H9 (cell line): Measurements from ENCODE around the gene IL1RAPL2. TPM values are rescaled to one million over a fixed set of nuclear protein-coding genes. Genes with fewer than 3 reads are reported as not detected.

ENCODE experiments used
- DNase-seq: peaks from one replicate; pipeline ENCODE4 v3.0.0-alpha.2; 2017
- H2AFZ ChIP-seq: one replicate; pipeline ENCODE4 v1.6.1; 2013; ENCODE audit warnings: mild to moderate bottlenecking, low read length, control low read depth, moderate library complexity
- H2AK5ac ChIP-seq: 2 replicates; pipeline ENCODE4 v1.6.1; 2013; ENCODE audit warnings: low read length, control low read depth, mixed read lengths; ENCODE audit not compliant: insufficient read length
- H2BK120ac ChIP-seq: one replicate; pipeline ENCODE4 v1.6.1; 2013; ENCODE audit warnings: low read depth, mild to moderate bottlenecking, low read length, control low read depth, inconsistent platforms; ENCODE audit not compliant: poor library complexity, severe bottlenecking
- H2BK12ac ChIP-seq: 2 replicates; pipeline ENCODE4 v1.6.1; 2013; ENCODE audit warnings: low read length, control low read depth, mixed read lengths, low read depth; ENCODE audit not compliant: insufficient read length
- H2BK15ac ChIP-seq: 2 replicates; pipeline ENCODE4 v1.6.1; 2013; ENCODE audit warnings: low read depth, low read length, control low read depth
- H2BK20ac ChIP-seq: one replicate; pipeline ENCODE4 v1.6.1; 2013; ENCODE audit warnings: low read depth, mild to moderate bottlenecking, low read length, control low read depth, inconsistent platforms; ENCODE audit not compliant: poor library complexity, severe bottlenecking
- H2BK5ac ChIP-seq: 2 replicates; pipeline ENCODE4 v1.6.1; 2013; ENCODE audit warnings: low read length, control low read depth, mixed read lengths; ENCODE audit not compliant: insufficient read length
- H3K14ac ChIP-seq: 2 replicates; pipeline ENCODE4 v1.6.1; 2013; ENCODE audit warnings: low read length, control low read depth; ENCODE audit not compliant: insufficient read depth
- H3K18ac ChIP-seq: 2 replicates; pipeline ENCODE4 v1.6.1; 2013; ENCODE audit warnings: low read depth, mild to moderate bottlenecking, mixed read lengths, low read length, control low read depth; ENCODE audit not compliant: insufficient read length
- H3K23ac ChIP-seq: 2 replicates; pipeline ENCODE4 v1.6.1; 2013; ENCODE audit warnings: low read length, control low read depth, mixed read lengths, low read depth; ENCODE audit not compliant: insufficient read length
- H3K23me2 ChIP-seq: 2 replicates; pipeline ENCODE4 v1.6.1; 2013; ENCODE audit warnings: low read depth, mild to moderate bottlenecking, mixed read lengths, low read length, control low read depth; ENCODE audit not compliant: insufficient read length, poor library complexity, severe bottlenecking
- H3K27ac ChIP-seq: 2 replicates; pipeline ENCODE4 v1.5.1; 2013; ENCODE audit warnings: low read length, control low read depth, mixed read lengths, low read depth; ENCODE audit not compliant: insufficient read length
- H3K27me3 ChIP-seq: 2 replicates; pipeline ENCODE4 v1.6.1; 2013; ENCODE audit warnings: low read length, control low read depth, inconsistent platforms; ENCODE audit not compliant: insufficient read depth
- H3K4ac ChIP-seq: 2 replicates; pipeline ENCODE4 v1.6.1; 2013; ENCODE audit warnings: low read depth, mild to moderate bottlenecking, control low read depth, inconsistent platforms, low read length, moderate library complexity
- H3K4me1 ChIP-seq: 2 replicates; pipeline ENCODE4 v1.6.1; 2013; ENCODE audit warnings: low read length, control low read depth, inconsistent platforms; ENCODE audit not compliant: insufficient read depth
- H3K4me2 ChIP-seq: 2 replicates; pipeline ENCODE4 v1.6.1; 2013; ENCODE audit warnings: low read length, control low read depth, mixed read lengths; ENCODE audit not compliant: insufficient read length, insufficient read depth
- H3K56ac ChIP-seq: 2 replicates; pipeline ENCODE4 v1.6.1; 2013; ENCODE audit warnings: low read depth, mild to moderate bottlenecking, mixed read lengths, low read length, control low read depth; ENCODE audit not compliant: insufficient read length
- H3K79me1 ChIP-seq: 2 replicates; pipeline ENCODE4 v1.6.1; 2013; ENCODE audit warnings: low read depth, mild to moderate bottlenecking, moderate library complexity, low read length, control low read depth, inconsistent platforms; ENCODE audit not compliant: insufficient read depth, poor library complexity, severe bottlenecking
- H3K79me2 ChIP-seq: 2 replicates; pipeline ENCODE4 v1.6.1; 2013; ENCODE audit warnings: low read length, control low read depth, inconsistent platforms; ENCODE audit not compliant: insufficient read depth
- H3K9ac ChIP-seq: 2 replicates; pipeline ENCODE4 v1.6.1; 2013; ENCODE audit warnings: low read length, control low read depth, mixed read lengths; ENCODE audit not compliant: insufficient read length; ENCODE audit errors: extremely low read depth
- H3K9me3 ChIP-seq: one replicate; pipeline ENCODE4 v1.6.1; 2013; ENCODE audit warnings: low read depth, low read length, inconsistent platforms; ENCODE audit not compliant: control insufficient read depth
- H3T11ph ChIP-seq: one replicate; pipeline ENCODE4 v1.6.1; 2013; ENCODE audit warnings: mild to moderate bottlenecking, low read length, control low read depth, inconsistent platforms
- H4K20me1 ChIP-seq: one replicate; pipeline ENCODE4 v1.6.1; 2013; ENCODE audit not compliant: control insufficient read depth, insufficient read length, insufficient read depth
- H4K5ac ChIP-seq: 2 replicates; pipeline ENCODE4 v1.6.1; 2013; ENCODE audit warnings: low read depth, mild to moderate bottlenecking, mixed read lengths, low read length, control low read depth; ENCODE audit not compliant: insufficient read length
- H4K8ac ChIP-seq: replicated peaks from 2 replicates; pipeline ENCODE4 v1.6.1; 2013; ENCODE audit warnings: low read length, control low read depth, mixed read lengths, low read depth; ENCODE audit not compliant: insufficient read length
- H4K91ac ChIP-seq: 2 replicates; pipeline ENCODE4 v1.6.1; 2013; ENCODE audit warnings: low read depth, mild to moderate bottlenecking, moderate library complexity, mixed read lengths, low read length, control low read depth; ENCODE audit not compliant: insufficient read length
- H3K27ac Mint-ChIP-seq, 3 experiments: 2 replicates in 2 of 3; 3 replicates in 1 of 3; pipeline ENCODE4 v1.8.0; 2020 to 2021; ENCODE audit warnings: mixed read lengths in 3 of 3, mild to moderate bottlenecking in 1 of 3, moderate library complexity in 1 of 3
- H3K27me3 Mint-ChIP-seq: 2 replicates; pipeline ENCODE4 v1.8.0; 2021; ENCODE audit warnings: low read depth, mild to moderate bottlenecking, moderate library complexity, mixed read lengths
- H3K36me3 Mint-ChIP-seq, 3 experiments: 2 replicates in 2 of 3; 3 replicates in 1 of 3; pipeline ENCODE4 v1.8.0; 2020 to 2021; ENCODE audit warnings: low read depth in 3 of 3, mixed read lengths in 3 of 3; ENCODE audit not compliant: insufficient read depth in 1 of 3
- H3K4me1 Mint-ChIP-seq, 2 experiments: 2 replicates each; pipeline ENCODE4 v1.8.0; 2020; ENCODE audit warnings: mixed read lengths in 2 of 2
- H3K4me3 Mint-ChIP-seq, 2 experiments: 2 replicates in 1 of 2; 3 replicates in 1 of 2; pipeline ENCODE4 v1.8.0; 2020 to 2021; ENCODE audit warnings: mild to moderate bottlenecking in 2 of 2, mixed read lengths in 2 of 2, moderate library complexity in 1 of 2
- H3K9me3 Mint-ChIP-seq, 2 experiments: 2 replicates in 1 of 2; 3 replicates in 1 of 2; pipeline ENCODE4 v1.8.0; 2020; ENCODE audit warnings: mild to moderate bottlenecking in 2 of 2, mixed read lengths in 2 of 2, moderate library complexity in 1 of 2
- WGBS: extraction: QIAGEN DNeasy Blood & Tissue Kit; methylation state at CpG from one replicate; pipeline ENCODE4 v1.1.7; 2013; ENCODE audit warnings: missing lambda C conversion rate, low lambda C conversion rate, mixed read lengths; ENCODE audit not compliant: insufficient read length; ENCODE audit errors: extremely low coverage; 5-methylcytosine and 5-hydroxymethylcytosine counted together
- total RNA-seq: library from RNA; stranded (reverse); gene quantifications from 2 replicates; pipeline ENCODE4 v1.2.1, GENCODE V29; 2021
- TF ChIP-seq, protein P1 (sequence below): fragments of 200-600 bp; sonication (generic); conservative IDR thresholded peaks from 3 replicates; pipeline ENCODE4 v1.8.0; 2021; ENCODE audit warnings: antibody characterized with exemption, mild to moderate bottlenecking

The IL1RAPL2 gene
- total RNA-seq, 1 experiment from 2014 or later, result not detected

- no peaks in the 10 kb centered on the region for H3K23me2 ChIP-seq
- H3K4me2 ChIP-seq, result no peak overlapping the region
- no peak overlapping the region for H2BK20ac ChIP-seq
- no peaks in the 10 kb centered on the region for H3K79me1 ChIP-seq
- H4K5ac ChIP-seq, result no peak overlapping the region
- no peak overlapping the region for H3K18ac ChIP-seq
- no peak overlapping the region for H2BK120ac ChIP-seq
- H3K9me3 ChIP-seq, result no peaks in the 10 kb centered on the region
- H3K4ac ChIP-seq, result no peak overlapping the region
- H3K79me2 ChIP-seq, result no peaks in the 10 kb centered on the region
- Mint-ChIP-seq H3K4me1 (no peaks in the 10 kb centered on the region), H3K27me3 (no peaks in the 10 kb centered on the region), H3K27ac (no peak overlapping the region), H3K4me3 (no peak overlapping the region), H3K36me3 (no peaks in the 10 kb centered on the region; a peak in 1 of 7 replicates), H3K9me3 (peaks cover 5 to 42% of the 10 kb centered on the region in 2 experiments; a peak in 4 of 5 replicates)
- no peak overlapping the region for H4K8ac ChIP-seq
- DNase-seq, result no peak
- H3K27me3 ChIP-seq, result no peaks in the 10 kb centered on the region
- H3K9ac ChIP-seq, result no peak overlapping the region
- no peak overlapping the region for H2BK12ac ChIP-seq
- H3K4me1 ChIP-seq, result no peaks in the 10 kb centered on the region
- TF ChIP-seq, protein P1, sequence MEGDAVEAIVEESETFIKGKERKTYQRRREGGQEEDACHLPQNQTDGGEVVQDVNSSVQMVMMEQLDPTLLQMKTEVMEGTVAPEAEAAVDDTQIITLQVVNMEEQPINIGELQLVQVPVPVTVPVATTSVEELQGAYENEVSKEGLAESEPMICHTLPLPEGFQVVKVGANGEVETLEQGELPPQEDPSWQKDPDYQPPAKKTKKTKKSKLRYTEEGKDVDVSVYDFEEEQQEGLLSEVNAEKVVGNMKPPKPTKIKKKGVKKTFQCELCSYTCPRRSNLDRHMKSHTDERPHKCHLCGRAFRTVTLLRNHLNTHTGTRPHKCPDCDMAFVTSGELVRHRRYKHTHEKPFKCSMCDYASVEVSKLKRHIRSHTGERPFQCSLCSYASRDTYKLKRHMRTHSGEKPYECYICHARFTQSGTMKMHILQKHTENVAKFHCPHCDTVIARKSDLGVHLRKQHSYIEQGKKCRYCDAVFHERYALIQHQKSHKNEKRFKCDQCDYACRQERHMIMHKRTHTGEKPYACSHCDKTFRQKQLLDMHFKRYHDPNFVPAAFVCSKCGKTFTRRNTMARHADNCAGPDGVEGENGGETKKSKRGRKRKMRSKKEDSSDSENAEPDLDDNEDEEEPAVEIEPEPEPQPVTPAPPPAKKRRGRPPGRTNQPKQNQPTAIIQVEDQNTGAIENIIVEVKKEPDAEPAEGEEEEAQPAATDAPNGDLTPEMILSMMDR, result no peak
- H2AFZ ChIP-seq, result no peak overlapping the region
- H3K27ac ChIP-seq, result no peak overlapping the region
- H3K23ac ChIP-seq, result no peak overlapping the region
- no CpG with 5 or more reads among the region's 2 CpGs for WGBS
- no peaks in the 10 kb centered on the region for H4K20me1 ChIP-seq
- H2BK15ac ChIP-seq, result no peak overlapping the region
- H3K14ac ChIP-seq, result no peak overlapping the region
- H4K91ac ChIP-seq, result no peak overlapping the region
- H3K56ac ChIP-seq, result no peak overlapping the region
- no peak overlapping the region for H2BK5ac ChIP-seq
- no peak overlapping the region for H3T11ph ChIP-seq
- no peak overlapping the region for H2AK5ac ChIP-seq
Observed at GRCh38 chrX:105738162-105738561, 1172.2 kb downstream of the IL1RAPL2 start.
